HepG2 (cell line): ENCODE data around the gene PSENEN. TPM values are rescaled to one million over a fixed set of nuclear protein-coding genes. Genes with fewer than 3 reads are reported as not detected.
A peak's percentile ranks its signal among the peaks of the same experiment; 100 is the strongest.

Source experiments
- CTCF ChIP-seq: sonication (generic); formaldehyde crosslinking; IDR thresholded peaks from 2 replicates; pipeline ENCODE4 v1.5.0; 2020; ENCODE audit warnings: mild to moderate bottlenecking, missing genetic modification reagents, moderate library complexity
- FOXO1 ChIP-seq: sonication (generic); formaldehyde crosslinking; IDR thresholded peaks from 2 replicates; pipeline ENCODE4 v1.4.0; 2020; ENCODE audit warnings: missing genetic modification reagents
- HMGXB4 ChIP-seq, 2 experiments: sonication (generic) in 1 of 2; formaldehyde crosslinking in 1 of 2; IDR thresholded peaks; 2 replicates each; pipeline versions ENCODE4 v1.4.0 to v1.6.1; 2018 to 2020; ENCODE audit warnings: missing genetic modification reagents in 2 of 2, borderline replicate concordance in 1 of 2, low read depth in 1 of 2, mild to moderate bottlenecking in 1 of 2, missing biosample characterization in 1 of 2
- HNRNPH1 ChIP-seq: fragments of 200-400 bp; formaldehyde crosslinking; optimal IDR thresholded peaks from 2 replicates; pipeline ENCODE3; 2017; ENCODE audit warnings: mild to moderate bottlenecking, low read depth, low read length
- LCORL ChIP-seq, 2 experiments: fragments of 450-650 bp in 1 of 2; sonication (generic) in 1 of 2; formaldehyde crosslinking in 1 of 2; IDR thresholded peaks; 2 replicates each; pipeline versions ENCODE4 v1.5.0 to v1.6.1; 2017 to 2020; ENCODE audit warnings: antibody characterized with exemption in 1 of 2, missing genetic modification reagents in 1 of 2
- NFE2L2 ChIP-seq: fragments of 150-350 bp; IDR thresholded peaks from 2 replicates; pipeline ENCODE4 v1.6.1; 2014; ENCODE audit warnings: low read length
- NONO ChIP-seq, 2 experiments: fragments of 450-650 bp in 1 of 2; sonication (generic) in 1 of 2; formaldehyde crosslinking in 1 of 2; IDR thresholded peaks in 1 of 2; conservative IDR thresholded peaks in 1 of 2; 2 replicates each; pipeline versions ENCODE4 v1.6.1 to v1.8.0; 2017 to 2022; ENCODE audit warnings: mild to moderate bottlenecking in 1 of 2, missing genetic modification reagents in 1 of 2, moderate library complexity in 1 of 2
- NRL ChIP-seq: sonication (generic); formaldehyde crosslinking; IDR thresholded peaks from 2 replicates; pipeline ENCODE4 v1.5.0; 2020; ENCODE audit warnings: missing genetic modification reagents, mild to moderate bottlenecking, moderate library complexity, borderline replicate concordance
- TSC22D2 ChIP-seq: sonication (generic); formaldehyde crosslinking; IDR thresholded peaks from 2 replicates; pipeline ENCODE4 v1.5.1; 2020; ENCODE audit warnings: missing genetic modification reagents, mild to moderate bottlenecking, borderline replicate concordance
- ZFY ChIP-seq: sonication (generic); formaldehyde crosslinking; IDR thresholded peaks from 2 replicates; pipeline ENCODE4 v1.4.0; 2020; ENCODE audit warnings: missing genetic modification reagents
- ZNF292 ChIP-seq: sonication (generic); formaldehyde crosslinking; IDR thresholded peaks from 2 replicates; pipeline ENCODE4 v1.8.1; 2022; ENCODE audit warnings: mild to moderate bottlenecking, low read depth, missing genetic modification reagents, borderline replicate concordance
- ZNF33B ChIP-seq: sonication (generic); formaldehyde crosslinking; IDR thresholded peaks from 2 replicates; pipeline ENCODE4 v1.5.1; 2020; ENCODE audit warnings: mild to moderate bottlenecking, missing genetic modification reagents
- ZNF350 ChIP-seq: sonication (generic); formaldehyde crosslinking; IDR thresholded peaks from 2 replicates; pipeline ENCODE4 v1.4.0; 2020; ENCODE audit warnings: mild to moderate bottlenecking, low read depth, missing genetic modification reagents, borderline replicate concordance
- ZNF503 ChIP-seq: sonication (generic); formaldehyde crosslinking; IDR thresholded peaks from 2 replicates; pipeline ENCODE4 v1.4.0; 2020; ENCODE audit warnings: missing genetic modification reagents
- ZNF772 ChIP-seq: sonication (generic); formaldehyde crosslinking; IDR thresholded peaks from 2 replicates; pipeline ENCODE4 v1.5.0; 2020; ENCODE audit warnings: mild to moderate bottlenecking, missing genetic modification reagents
- ZSCAN31 ChIP-seq: sonication (generic); formaldehyde crosslinking; IDR thresholded peaks from 2 replicates; pipeline ENCODE4 v1.5.0; 2020; ENCODE audit warnings: low read depth, mild to moderate bottlenecking, missing genetic modification reagents
- polyA plus RNA-seq, 8 experiments: library from polyadenylated mRNA; depleted of rRNA in 3 of 8; stranded (reverse) in 7 of 8; unstranded in 1 of 8; fragments of >200 nt; fragmentation: Illumina TruSeq in 4 of 8; extraction: Trizol in 4 of 8; gene quantifications; 2 replicates each; pipeline versions ENCODE4 v1.2.1 to v1.2.3, GENCODE V29; 2011 to 2016; ENCODE audit warnings: low read depth in 4 of 8, missing spikeins in 1 of 8, mixed read lengths in 1 of 8; ENCODE audit not compliant: insufficient read depth in 1 of 8
- total RNA-seq, 5 experiments: library from RNA; depleted of rRNA; stranded (reverse); fragments of >200 nt; fragmentation: Illumina TruSeq; extraction: Trizol; gene quantifications; 2 replicates each; pipeline ENCODE4 v1.2.3, GENCODE V29; 2016; ENCODE audit warnings: low read depth in 1 of 5

The PSENEN gene
- total and polyA plus RNA-seq, 2 of the 13 experiments (the other 11 are each of a cell fraction or from before 2014, with no cell fraction given) = 16.9 to 34.2 TPM

GRCh38 chr19:35790981-35791813 is 45.7 kb downstream of the PSENEN start (continued):
- TF ChIP-seq ZNF503 (CRISPR knock-in tag) (no peak), LCORL (IDR thresholded peaks at IDR 0.05) (no peak), LCORL (CRISPR knock-in tag; IDR thresholded peaks at IDR 0.05) (0 out of 2 replicates have a peak, but pooled peaks have one; percentile 20), HNRNPH1 (no peak), TSC22D2 (no peak), NFE2L2 (no peak), CTCF (peak; percentile 84), NONO (IDR thresholded peaks at IDR 0.05) (no peak), NONO (CRISPR knock-in tag; conservative IDR thresholded peaks at IDR 0.05) (peak; percentile 40; the same call in 1 of the 2 replicates), ZNF772 (peak; percentile 58; the same call in 1 of the 2 replicates), ZSCAN31 (peak; percentile 72; the same call in 1 of the 2 replicates), ZNF350 (peak; percentile 56; the same call in 1 of the 2 replicates), ZFY (CRISPR knock-in tag) (peak; percentile 65), HMGXB4 (CRISPR knock-in tag; IDR thresholded peaks at IDR 0.05; ENCODE audit: borderline replicate concordance in 1 of 2, low read depth in 1 of 2) (peak in 1 of 2 experiments; percentile 70; a peak in 2 of 4 replicates), ZNF33B (CRISPR knock-in tag) (0 out of 2 replicates have a peak, but pooled peaks have one; percentile 23), ZNF292 (peak; percentile 36; the same call in 1 of the 2 replicates), NRL (0 out of 2 replicates have a peak, but pooled peaks have one; percentile 10), FOXO1 (CRISPR knock-in tag) (0 out of 2 replicates have a peak, but pooled peaks have one; percentile 11)
